HepG2 (cell line): ENCODE data around the gene METAP1D. TPM values are rescaled to one million over a fixed set of nuclear protein-coding genes. Genes with fewer than 3 reads are reported as not detected.
A peak's percentile ranks its signal among the peaks of the same experiment; 100 is the strongest.

ENCODE experiments used
- ATF4 ChIP-seq, 2 experiments: fragments of 450-650 bp in 1 of 2; sonication (generic) in 1 of 2; formaldehyde crosslinking; IDR thresholded peaks; 2 replicates each; pipeline versions ENCODE4 v1.5.0 to v1.8.0; 2020 to 2022; ENCODE audit warnings: mild to moderate bottlenecking in 1 of 2, missing genetic modification reagents in 1 of 2
- EED ChIP-seq: sonication (generic); formaldehyde crosslinking; IDR thresholded peaks from 2 replicates; pipeline ENCODE4 v1.5.0; 2020; ENCODE audit warnings: mild to moderate bottlenecking, missing genetic modification reagents
- MLXIP ChIP-seq: sonication (generic); formaldehyde crosslinking; IDR thresholded peaks from 2 replicates; pipeline ENCODE4 v1.9.0; 2021; ENCODE audit warnings: missing genetic modification reagents, borderline replicate concordance
- PHF21A ChIP-seq: sonication (generic); formaldehyde crosslinking; IDR thresholded peaks from 2 replicates; pipeline ENCODE4 v1.5.0; 2020; ENCODE audit warnings: mild to moderate bottlenecking, missing genetic modification reagents
- PREB ChIP-seq: sonication (generic); formaldehyde crosslinking; IDR thresholded peaks from 2 replicates; pipeline ENCODE4 v1.4.0; 2020; ENCODE audit warnings: missing genetic modification reagents
- SPEN ChIP-seq: sonication (generic); formaldehyde crosslinking; IDR thresholded peaks from 2 replicates; pipeline ENCODE4 v1.5.1; 2020; ENCODE audit warnings: low read depth, mild to moderate bottlenecking, missing genetic modification reagents
- SUZ12 ChIP-seq: fragments of 150-350 bp; IDR thresholded peaks from 2 replicates; pipeline ENCODE4 v1.6.1; 2014; ENCODE audit warnings: low read depth, low read length
- TEAD2 ChIP-seq: sonication (generic); formaldehyde crosslinking; IDR thresholded peaks from 2 replicates; pipeline ENCODE4 v1.9.0; 2021; ENCODE audit warnings: missing genetic modification reagents
- ZNF281 ChIP-seq: sonication (generic); formaldehyde crosslinking; IDR thresholded peaks from 2 replicates; pipeline ENCODE4 v1.4.0; 2020; ENCODE audit warnings: missing genetic modification reagents, borderline replicate concordance
- ZNF326 ChIP-seq: sonication (generic); formaldehyde crosslinking; IDR thresholded peaks from 2 replicates; pipeline ENCODE4 v1.4.0; 2020; ENCODE audit warnings: missing genetic modification reagents, borderline replicate concordance
- ZNF430 ChIP-seq: sonication (generic); formaldehyde crosslinking; IDR thresholded peaks from 2 replicates; pipeline ENCODE4 v1.9.0; 2021; ENCODE audit warnings: mild to moderate bottlenecking, missing genetic modification reagents
- ZNF615 ChIP-seq: sonication (generic); formaldehyde crosslinking; IDR thresholded peaks from 2 replicates; pipeline ENCODE4 v1.5.0; 2020; ENCODE audit warnings: mild to moderate bottlenecking, missing genetic modification reagents, borderline replicate concordance
- ZNF687 ChIP-seq: sonication (generic); formaldehyde crosslinking; IDR thresholded peaks from 2 replicates; pipeline ENCODE4 v1.5.1; 2020; ENCODE audit warnings: mild to moderate bottlenecking, missing genetic modification reagents, moderate library complexity
- ZNF713 ChIP-seq: sonication (generic); formaldehyde crosslinking; IDR thresholded peaks from 2 replicates; pipeline ENCODE4 v1.4.0; 2020; ENCODE audit warnings: mild to moderate bottlenecking, missing genetic modification reagents
- ZNF749 ChIP-seq: sonication (generic); formaldehyde crosslinking; IDR thresholded peaks from 2 replicates; pipeline ENCODE4 v1.8.0; 2022; ENCODE audit warnings: mild to moderate bottlenecking, missing genetic modification reagents, moderate library complexity, borderline replicate concordance
- ZNF772 ChIP-seq: sonication (generic); formaldehyde crosslinking; IDR thresholded peaks from 2 replicates; pipeline ENCODE4 v1.5.0; 2020; ENCODE audit warnings: mild to moderate bottlenecking, missing genetic modification reagents
- polyA plus RNA-seq, 8 experiments: library from polyadenylated mRNA; depleted of rRNA in 3 of 8; stranded (reverse) in 7 of 8; unstranded in 1 of 8; fragments of >200 nt; fragmentation: Illumina TruSeq in 4 of 8; extraction: Trizol in 4 of 8; gene quantifications; 2 replicates each; pipeline versions ENCODE4 v1.2.1 to v1.2.3, GENCODE V29; 2011 to 2016; ENCODE audit warnings: low read depth in 4 of 8, missing spikeins in 1 of 8, mixed read lengths in 1 of 8; ENCODE audit not compliant: insufficient read depth in 1 of 8
- total RNA-seq, 5 experiments: library from RNA; depleted of rRNA; stranded (reverse); fragments of >200 nt; fragmentation: Illumina TruSeq; extraction: Trizol; gene quantifications; 2 replicates each; pipeline ENCODE4 v1.2.3, GENCODE V29; 2016; ENCODE audit warnings: low read depth in 1 of 5

METAP1D gene
- total and polyA plus RNA-seq, 2 of the 13 experiments (the other 11 are each of a cell fraction or from before 2014, with no cell fraction given) = 14.7 to 21.6 TPM

- TF ChIP-seq SUZ12 (no peak), ZNF281 (CRISPR knock-in tag) (no peak), ATF4 (CRISPR knock-in tag; IDR thresholded peaks at IDR 0.05) (no peak), MLXIP (CRISPR knock-in tag) (no peak), ZNF713 (CRISPR knock-in tag) (no peak), ZNF687 (CRISPR knock-in tag) (peak; percentile 73), PHF21A (CRISPR knock-in tag) (no peak), TEAD2 (CRISPR knock-in tag) (no peak), PREB (CRISPR knock-in tag) (no peak), ZNF749 (CRISPR knock-in tag) (no peak), SPEN (CRISPR knock-in tag) (no peak), ZNF430 (no peak), EED (CRISPR knock-in tag) (no peak; the same call in 1 of the 2 replicates), ZNF326 (CRISPR knock-in tag) (no peak), ZNF772 (CRISPR knock-in tag) (no peak), ZNF615 (CRISPR knock-in tag) (no peak)
Observed at GRCh38 chr2:172086241-172087206, 86.8 kb downstream of the METAP1D start (continued).
